ENCODE measurements around the gene VPS13A.

GRCh38 chr9:77212801-77213200 is 35.5 kb downstream of the VPS13A start:
- TF ChIP-seq POLR2A (IDR thresholded peaks at IDR 0.05) = no peak
- no peak for TF ChIP-seq CTCF (IDR thresholded peaks at IDR 0.05)
